PFSK-1 (cell line): ENCODE results near the gene DMBX1.

Experiments
- FOXP2 ChIP-seq: optimal IDR thresholded peaks from 2 replicates; pipeline ENCODE3; 2011; ENCODE audit warnings: borderline replicate concordance, control low read depth, inconsistent platforms; ENCODE audit not compliant: insufficient read depth; ENCODE audit errors: extremely low read length, extremely low read depth
- POLR2AphosphoS5 ChIP-seq: IDR thresholded peaks from 2 replicates; pipeline ENCODE4 v1.6.1; 2012; ENCODE audit warnings: low read depth, mild to moderate bottlenecking, control low read depth, low read length, moderate library complexity
- REST ChIP-seq, 2 experiments: IDR thresholded peaks; 2 replicates each; pipeline versions ENCODE4 v1.6.1 to v1.8.0; 2011 to 2012; ENCODE audit warnings: low read depth in 2 of 2, low read length in 2 of 2, control low read depth in 1 of 2, inconsistent platforms in 1 of 2, mild to moderate bottlenecking in 1 of 2, moderate library complexity in 1 of 2; ENCODE audit not compliant: insufficient read depth in 1 of 2
- SIN3A ChIP-seq: IDR thresholded peaks from 2 replicates; pipeline ENCODE4 v1.6.1; 2012; ENCODE audit warnings: mild to moderate bottlenecking, low read length, moderate library complexity, borderline replicate concordance; ENCODE audit not compliant: insufficient read depth
- TAF1 ChIP-seq: IDR thresholded peaks from 2 replicates; pipeline ENCODE4 v1.6.1; 2012; ENCODE audit warnings: low read length, control low read depth, borderline replicate concordance; ENCODE audit not compliant: insufficient read depth

Gene DMBX1

GRCh38 chr1:46464915-46465314, 24.7 kb upstream of the DMBX1 start:
- no peak for TF ChIP-seq POLR2AphosphoS5
- TF ChIP-seq TAF1 = no peak
- TF ChIP-seq FOXP2 = no peak
- no peak for TF ChIP-seq REST (IDR thresholded peaks at IDR 0.05; ENCODE audit: insufficient read depth in 1 of 2, low read depth in 2 of 2, low read length in 2 of 2)
- TF ChIP-seq SIN3A = no peak

- TF ChIP-seq REST (IDR thresholded peaks at IDR 0.05; ENCODE audit: insufficient read depth in 1 of 2, low read depth in 2 of 2, low read length in 2 of 2) = no peak
- TF ChIP-seq TAF1 = no peak
- TF ChIP-seq FOXP2 = no peak
- TF ChIP-seq POLR2AphosphoS5 = no peak
- TF ChIP-seq SIN3A = no peak
These were observed 23.6 kb upstream of the DMBX1 start for GRCh38 chr1:46465981-46466476.

GRCh38 chr1:46466477-46467182, 23.0 kb upstream of the DMBX1 start:
- no peak for TF ChIP-seq FOXP2
- no peak for TF ChIP-seq SIN3A
- TF ChIP-seq REST (IDR thresholded peaks at IDR 0.05; ENCODE audit: insufficient read depth in 1 of 2, low read depth in 2 of 2, low read length in 2 of 2) = no peak
- no peak for TF ChIP-seq TAF1
- no peak for TF ChIP-seq POLR2AphosphoS5

- TF ChIP-seq REST (IDR thresholded peaks at IDR 0.05; ENCODE audit: insufficient read depth in 1 of 2, low read depth in 2 of 2, low read length in 2 of 2) = no peak
These were observed 22.5 kb upstream of the DMBX1 start for GRCh38 chr1:46467183-46467504.

GRCh38 chr1:46469881-46470280, 19.8 kb upstream of the DMBX1 start:
- no peak for TF ChIP-seq POLR2AphosphoS5
- no peak for TF ChIP-seq TAF1
- no peak for TF ChIP-seq SIN3A
- TF ChIP-seq FOXP2 = no peak
- no peak for TF ChIP-seq REST (IDR thresholded peaks at IDR 0.05; ENCODE audit: insufficient read depth in 1 of 2, low read depth in 2 of 2, low read length in 2 of 2)
